ENCODE results near the gene CHST10.

GRCh38 chr2:100451092-100451491, 33.6 kb upstream of the CHST10 start:
- TF ChIP-seq YY1 (IDR thresholded peaks at IDR 0.05; ENCODE audit: low read depth, low read length): no peak
- no peak for TF ChIP-seq CTCF (IDR thresholded peaks at IDR 0.05 in 2 of 3, conservative IDR thresholded peaks at IDR 0.05 in 1 of 3; ENCODE audit: control insufficient read depth in 2 of 3, extremely low read depth in 1 of 3, insufficient read depth in 1 of 3, low read depth in 3 of 3, low read length in 3 of 3)
- TF ChIP-seq POLR2AphosphoS5 (IDR thresholded peaks at IDR 0.05; ENCODE audit: low read length): no peak
- no peak for TF ChIP-seq NFYB (IDR thresholded peaks at IDR 0.05; ENCODE audit: insufficient read depth, low read depth, low read length)
- TF ChIP-seq ESRRA (IDR thresholded peaks at IDR 0.05; ENCODE audit: low read length): no peak
- no peak for TF ChIP-seq POU2F2 (IDR thresholded peaks at IDR 0.05; ENCODE audit: borderline replicate concordance, low read depth, low read length)
- no peak for TF ChIP-seq EZH2 (IDR thresholded peaks at IDR 0.05; ENCODE audit: borderline replicate concordance, control insufficient read depth, low read depth, low read length)

Data from GM12878 (cell line).